ENCODE results near the gene ENPP1.

DNA sequence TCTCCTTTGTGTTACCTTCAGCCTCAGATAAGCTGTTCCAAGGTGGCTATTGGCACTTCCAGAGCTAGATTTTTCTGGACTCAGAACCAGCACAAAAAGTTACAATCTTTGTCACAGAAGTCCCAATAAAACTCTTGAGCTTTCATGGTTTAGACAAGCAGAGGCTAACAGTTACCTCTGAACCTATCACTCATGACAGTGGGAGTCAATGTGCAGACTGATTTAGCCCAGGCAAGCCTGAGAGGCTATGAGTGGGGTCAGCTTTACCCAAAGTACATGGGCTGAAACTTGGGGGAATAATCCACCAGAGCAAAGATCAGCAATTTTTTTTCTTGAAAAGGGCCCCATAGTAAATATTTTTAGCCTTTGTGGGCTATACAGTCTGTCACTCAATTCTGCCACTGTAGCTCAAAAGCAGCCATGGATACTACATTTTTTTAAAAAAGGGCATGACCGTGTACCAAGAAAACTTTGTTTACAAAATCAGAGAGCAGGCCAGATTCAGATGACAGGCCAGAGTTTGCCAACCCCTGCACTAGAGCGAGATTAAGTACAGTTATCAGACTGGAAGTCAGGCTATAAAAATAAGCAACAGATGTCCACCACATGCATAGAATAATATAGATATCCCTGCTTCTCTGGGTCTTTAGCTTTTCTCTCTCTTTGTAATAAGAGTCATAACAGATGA is 123.4 kb downstream of the ENPP1 start:
- TF ChIP-seq CTCF (IDR thresholded peaks at IDR 0.05) (no peak), POLR2A (IDR thresholded peaks at IDR 0.05) (no peak)
